Duodenal mucosa (tissue), 2 donors: ENCODE data around the gene ARHGEF11.
A peak's percentile ranks its signal among the peaks of the same experiment; 100 is the strongest.
"Not testable (repeated sequence)": the region's sequence is repeated elsewhere in the genome, so short reads cannot be mapped to it uniquely, and the experiment has no call there.

Experiments
- H3K27ac ChIP-seq: one replicate; pipeline ENCODE4 v1.7.0; 2013; ENCODE audit warnings: low read depth, low read length
- H3K27me3 ChIP-seq, 2 donors: one replicate each; pipeline ENCODE4 v1.7.0; 2013; ENCODE audit warnings: low read length in 2 of 2, control low read depth in 1 of 2; ENCODE audit not compliant: insufficient read depth in 2 of 2, control insufficient read depth in 1 of 2
- H3K36me3 ChIP-seq, 2 donors: one replicate each; pipeline ENCODE4 v1.7.0; 2013; ENCODE audit warnings: low read length in 2 of 2, control low read depth in 1 of 2; ENCODE audit not compliant: insufficient read depth in 2 of 2, control insufficient read depth in 1 of 2
- H3K4me1 ChIP-seq, 2 donors: one replicate each; pipeline ENCODE4 v1.7.0; 2013; ENCODE audit warnings: low read length in 2 of 2, control low read depth in 1 of 2; ENCODE audit not compliant: insufficient read depth in 2 of 2, control insufficient read depth in 1 of 2
- H3K4me3 ChIP-seq, 2 donors: one replicate each; pipeline ENCODE4 v1.7.0; 2013; ENCODE audit warnings: low read length in 2 of 2, low read depth in 1 of 2
- H3K9ac ChIP-seq, 2 donors: one replicate each; pipeline ENCODE4 v1.7.0; 2013; ENCODE audit warnings: low read length in 2 of 2, low read depth in 1 of 2
- H3K9me3 ChIP-seq, 2 donors: one replicate each; pipeline ENCODE4 v1.7.0; 2013; ENCODE audit warnings: low read length in 2 of 2, control low read depth in 1 of 2; ENCODE audit not compliant: control insufficient read depth in 1 of 2

Gene ARHGEF11

DNA sequence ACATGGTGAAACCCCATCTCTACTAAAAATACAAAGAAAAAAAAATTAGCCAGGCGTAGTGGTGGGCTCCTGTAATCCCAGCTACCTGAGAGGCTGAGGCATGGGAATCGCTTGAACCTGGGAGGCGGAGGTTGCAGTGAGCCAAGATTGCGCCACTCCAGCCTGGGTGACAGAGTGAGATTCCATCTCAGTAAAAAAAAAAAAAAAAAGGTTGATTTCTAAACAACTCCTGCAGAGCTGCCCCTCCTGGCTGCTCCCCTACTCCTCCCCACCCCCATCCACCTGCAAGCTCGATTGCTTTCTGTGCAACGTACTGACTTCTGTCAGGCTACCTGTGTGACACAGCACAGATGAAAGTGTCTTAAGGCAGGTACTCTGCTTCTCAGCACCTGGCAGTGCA, 40.8 kb upstream of the ARHGEF11 start:
- Histone ChIP-seq H3K4me1 (no peaks in the 10 kb centered on the region), H3K4me3 (no peak overlapping the region), H3K9ac (no peak overlapping the region), H3K9me3 (no peaks in the 10 kb centered on the region), H3K36me3 (no peaks in the 10 kb centered on the region), H3K27me3 (no peaks in the 10 kb centered on the region), H3K27ac (no peak overlapping the region)

DNA sequence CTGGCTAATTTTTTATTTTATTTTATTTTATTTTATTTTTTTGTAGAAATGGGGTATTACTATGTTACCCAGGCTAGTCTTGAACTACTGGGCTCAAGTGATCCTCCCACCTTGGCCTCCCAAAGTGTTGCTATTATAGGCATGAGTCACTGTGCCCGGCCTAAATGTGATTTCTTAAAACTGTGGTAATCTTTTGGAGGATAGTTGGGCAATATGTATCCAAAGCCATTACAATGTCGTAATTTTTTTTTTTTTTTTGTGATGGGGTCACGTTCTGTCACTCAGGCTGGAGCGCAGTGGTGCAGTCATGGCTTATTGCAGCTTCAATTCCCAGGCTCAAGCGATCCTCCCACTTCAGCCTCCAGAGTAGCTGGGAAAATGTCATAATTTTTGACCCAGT, 39.9 kb upstream of the ARHGEF11 start:
- no peak overlapping the region for H3K9ac ChIP-seq
- H3K27ac ChIP-seq, result no peak overlapping the region
- no peak overlapping the region for H3K4me3 ChIP-seq
- no peaks in the 10 kb centered on the region for H3K9me3 ChIP-seq
- H3K27me3 ChIP-seq, result no peaks in the 10 kb centered on the region
- no peaks in the 10 kb centered on the region for H3K4me1 ChIP-seq
- H3K36me3 ChIP-seq, result no peaks in the 10 kb centered on the region

DNA sequence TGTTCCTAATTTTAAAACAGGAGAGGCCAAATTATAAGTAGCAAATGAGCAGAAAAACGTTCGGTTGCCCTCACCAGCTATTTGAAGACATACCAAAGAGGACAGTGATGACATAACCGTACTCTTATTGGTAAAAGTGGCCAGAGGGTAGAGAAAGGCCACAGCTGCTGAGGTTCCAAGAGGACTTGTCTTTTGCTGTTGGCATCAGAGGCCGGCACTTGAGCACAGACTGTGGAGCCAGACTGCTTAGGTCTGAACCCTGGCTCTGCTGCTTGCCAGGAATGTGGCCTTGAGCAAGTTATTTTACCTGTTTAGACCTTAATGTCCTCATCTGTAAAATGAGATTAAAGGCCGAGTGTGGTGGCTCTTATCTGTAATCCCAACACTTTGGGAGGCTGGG, 39.2 kb upstream of the ARHGEF11 start:
- no peaks in the 10 kb centered on the region for H3K9me3 ChIP-seq
- no peaks in the 10 kb centered on the region for H3K27me3 ChIP-seq
- H3K4me3 ChIP-seq, result no peak overlapping the region
- no peak overlapping the region for H3K27ac ChIP-seq
- H3K4me1 ChIP-seq, result no peaks in the 10 kb centered on the region
- no peaks in the 10 kb centered on the region for H3K36me3 ChIP-seq
- no peak overlapping the region for H3K9ac ChIP-seq

DNA sequence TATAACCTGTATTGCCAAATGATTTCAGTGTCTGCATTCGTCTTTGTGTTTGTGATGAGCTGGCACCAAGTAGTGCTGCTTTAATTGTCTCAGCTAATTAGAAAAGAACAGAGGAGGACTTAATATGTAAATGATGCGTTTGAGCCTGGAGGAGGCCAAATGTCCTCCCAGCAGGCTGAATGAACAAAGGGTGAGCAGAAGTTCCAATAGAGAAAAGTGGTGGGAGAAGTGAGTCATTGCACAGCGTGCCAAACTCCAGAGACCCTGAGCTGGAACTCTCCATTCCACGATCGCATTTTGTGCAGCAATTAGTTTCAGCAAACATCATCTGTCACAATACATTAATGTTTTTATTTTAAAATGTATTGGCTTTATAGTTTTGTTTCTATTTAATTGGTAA, 36.2 kb upstream of the ARHGEF11 start:
- Histone ChIP-seq H3K9me3 (no peaks in the 10 kb centered on the region), H3K4me3 (no peak overlapping the region), H3K36me3 (no peaks in the 10 kb centered on the region), H3K4me1 (no peaks in the 10 kb centered on the region), H3K27ac (no peak overlapping the region), H3K27me3 (no peaks in the 10 kb centered on the region), H3K9ac (no peak overlapping the region)

DNA sequence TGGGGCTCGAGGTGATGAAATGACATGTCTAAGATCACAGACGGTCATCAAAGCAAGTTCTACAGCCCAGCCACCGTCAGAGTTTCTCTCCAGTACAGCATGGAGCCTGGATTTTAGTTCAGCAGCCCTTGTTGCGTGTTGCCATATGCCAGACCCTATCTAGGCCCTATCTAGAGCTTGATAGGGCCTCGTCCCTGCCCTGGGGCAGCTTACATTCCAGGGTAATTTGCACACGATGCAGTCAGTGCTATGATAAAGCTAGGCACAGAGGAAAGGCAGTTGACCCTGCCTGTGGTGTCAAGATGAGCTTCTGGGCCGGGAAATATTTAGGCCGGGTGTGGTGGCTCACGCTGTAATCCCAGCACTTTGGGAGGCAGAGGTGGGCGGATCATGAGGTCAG, 35.2 kb upstream of the ARHGEF11 start:
- no peaks in the 10 kb centered on the region for H3K4me1 ChIP-seq
- no peaks in the 10 kb centered on the region for H3K9me3 ChIP-seq
- H3K9ac ChIP-seq, result no peak overlapping the region
- H3K27me3 ChIP-seq, result no peaks in the 10 kb centered on the region
- no peak overlapping the region for H3K4me3 ChIP-seq
- H3K27ac ChIP-seq, result no peak overlapping the region
- H3K36me3 ChIP-seq, result no peaks in the 10 kb centered on the region

DNA sequence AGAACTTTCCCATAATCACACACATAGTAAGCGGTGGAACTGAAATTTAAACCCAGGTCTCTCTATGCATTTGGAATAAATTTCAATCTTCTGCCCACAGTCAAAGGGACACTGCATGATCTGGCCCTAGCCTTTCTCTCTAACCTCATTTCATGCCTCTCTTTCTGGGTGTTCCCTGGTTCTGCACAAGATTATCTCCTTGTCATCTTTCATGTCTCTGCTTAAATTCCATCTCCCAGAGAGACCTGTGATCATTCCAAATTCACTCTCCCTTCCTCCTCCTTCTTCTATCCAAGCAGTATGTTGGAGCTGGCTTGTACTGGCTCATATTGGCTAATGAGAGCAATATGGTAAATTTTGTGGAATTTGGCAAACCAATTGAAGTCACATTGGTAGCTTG, 31.9 kb upstream of the ARHGEF11 start:
- no peaks in the 10 kb centered on the region for H3K36me3 ChIP-seq
- peaks cover 0 to 7% of the 10 kb centered on the region in 2 donors for H3K4me1 ChIP-seq
- peaks cover 0 to 5% of the 10 kb centered on the region in 2 donors for H3K27me3 ChIP-seq
- no peak overlapping the region for H3K27ac ChIP-seq
- no peak overlapping the region for H3K9ac ChIP-seq
- H3K4me3 ChIP-seq, result no peak overlapping the region
- H3K9me3 ChIP-seq, result no peaks in the 10 kb centered on the region

DNA sequence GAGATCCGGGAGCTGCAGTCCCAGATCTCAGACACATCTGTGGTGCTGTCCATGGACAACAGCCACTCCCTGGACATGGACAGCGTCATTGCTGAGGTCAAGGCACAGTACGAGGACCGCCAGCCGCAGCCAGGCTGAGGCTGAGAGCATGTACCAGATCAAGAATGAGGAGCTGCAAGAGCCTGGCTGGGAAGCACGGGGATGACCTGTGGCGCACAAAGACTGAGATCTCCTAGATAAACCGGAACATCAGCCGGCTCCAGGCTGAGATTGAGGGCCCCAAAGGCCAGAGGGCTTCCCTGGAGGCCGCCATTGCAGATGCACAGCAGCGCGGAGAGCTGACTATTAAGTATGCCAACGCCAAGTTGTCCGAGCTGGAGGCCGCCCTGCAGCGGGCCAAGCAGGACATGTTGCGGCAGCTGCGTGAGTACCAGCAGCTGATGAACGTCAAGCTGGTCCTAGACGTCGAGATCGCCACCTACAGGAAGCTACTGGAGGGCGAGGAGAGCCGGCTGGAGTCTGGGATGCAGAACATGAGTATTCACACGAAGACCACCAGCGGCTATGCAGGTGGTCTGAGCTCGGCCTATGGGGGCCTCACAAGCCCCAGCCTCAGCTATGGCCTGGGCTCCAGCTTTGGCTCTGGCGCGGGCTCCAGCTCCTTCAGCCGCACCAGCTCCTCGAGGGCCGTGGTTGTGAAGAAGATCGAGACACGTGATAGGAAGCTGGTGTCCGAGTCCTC, 28.6 kb upstream of the ARHGEF11 start:
- H3K27ac ChIP-seq, result no peak overlapping the region
- H3K4me3 ChIP-seq, result peak overlapping the region in 1 of 2 donors; percentile 51
- peaks cover 4 to 5% of the 10 kb centered on the region in 2 donors for H3K27me3 ChIP-seq
- no peaks in the 10 kb centered on the region for H3K9me3 ChIP-seq
- no peaks in the 10 kb centered on the region for H3K36me3 ChIP-seq
- H3K4me1 ChIP-seq, result peaks cover 0 to 7% of the 10 kb centered on the region in 2 donors
- no peak overlapping the region for H3K9ac ChIP-seq

DNA sequence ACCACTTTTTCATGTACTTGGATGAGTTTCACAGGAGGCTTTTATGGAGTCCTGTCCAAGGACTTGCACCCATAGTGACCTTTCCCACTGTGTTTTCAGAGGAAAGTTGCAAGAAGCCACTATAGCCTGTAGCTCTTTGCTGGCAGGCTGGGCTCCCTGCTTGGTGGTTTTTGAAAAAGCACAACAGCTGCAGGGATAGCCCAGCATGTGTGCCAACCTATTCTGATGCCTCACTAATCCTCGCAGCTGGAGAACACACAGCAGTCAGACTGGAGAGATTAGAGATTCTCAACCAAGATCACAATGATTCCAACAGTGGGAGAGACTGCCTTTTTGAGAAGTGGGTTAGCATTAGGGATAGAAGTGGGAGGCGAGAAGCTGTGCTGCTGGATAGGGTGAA, 24.1 kb upstream of the ARHGEF11 start:
- peaks cover 0 to 6% of the 10 kb centered on the region in 2 donors for H3K4me1 ChIP-seq
- H3K27me3 ChIP-seq, result peaks cover 4 to 5% of the 10 kb centered on the region in 2 donors
- no peaks in the 10 kb centered on the region for H3K36me3 ChIP-seq
- H3K9ac ChIP-seq, result no peak overlapping the region
- H3K9me3 ChIP-seq, result no peaks in the 10 kb centered on the region
- H3K27ac ChIP-seq, result no peak overlapping the region
- no peak overlapping the region for H3K4me3 ChIP-seq

DNA sequence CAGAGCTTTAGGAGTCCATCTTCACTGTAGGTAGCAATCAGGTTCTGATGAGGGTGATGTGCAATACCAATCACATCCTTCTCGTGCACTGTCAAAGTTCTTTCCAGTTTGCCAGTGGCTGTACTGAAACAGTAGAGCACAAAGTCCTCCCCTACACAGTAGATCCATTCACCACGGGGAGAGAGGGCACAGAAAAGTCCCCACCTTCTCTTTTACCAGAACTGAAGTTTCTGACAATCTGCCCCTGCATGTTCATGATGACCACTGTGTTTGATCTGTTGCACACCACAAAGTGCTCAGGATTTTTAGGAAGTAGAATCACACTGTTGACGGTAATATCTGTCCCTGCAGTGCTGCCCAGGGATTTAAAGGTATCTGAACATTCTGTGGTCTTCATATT, 13.7 kb upstream of the ARHGEF11 start:
- not testable (repeated sequence) for H3K9ac ChIP-seq, H3K9me3 ChIP-seq, H3K27ac ChIP-seq, H3K36me3 ChIP-seq, H3K27me3 ChIP-seq, H3K4me1 ChIP-seq, H3K4me3 ChIP-seq

DNA sequence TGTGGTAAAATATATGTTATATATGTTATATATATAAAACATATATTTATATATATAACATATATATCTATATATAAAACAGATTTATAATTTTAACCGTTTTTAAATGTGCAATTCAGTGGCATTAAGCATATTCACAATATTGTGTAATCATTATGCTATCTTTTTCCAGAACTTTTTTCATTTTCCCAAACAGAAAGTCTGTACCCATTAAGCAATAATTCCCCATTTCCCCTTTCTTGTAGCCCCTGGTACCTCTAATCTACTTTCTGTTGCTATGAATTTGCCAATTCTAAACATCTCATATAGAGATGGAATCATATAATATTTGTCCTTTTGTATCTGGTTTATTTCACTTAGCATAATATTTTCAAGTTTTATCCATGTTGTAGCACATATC, 10.7 kb upstream of the ARHGEF11 start:
- H3K4me1 ChIP-seq, result no peaks in the 10 kb centered on the region
- no peaks in the 10 kb centered on the region for H3K9me3 ChIP-seq
- no peak overlapping the region for H3K4me3 ChIP-seq
- H3K27ac ChIP-seq, result no peak overlapping the region
- no peaks in the 10 kb centered on the region for H3K27me3 ChIP-seq
- no peaks in the 10 kb centered on the region for H3K36me3 ChIP-seq
- H3K9ac ChIP-seq, result no peak overlapping the region

DNA sequence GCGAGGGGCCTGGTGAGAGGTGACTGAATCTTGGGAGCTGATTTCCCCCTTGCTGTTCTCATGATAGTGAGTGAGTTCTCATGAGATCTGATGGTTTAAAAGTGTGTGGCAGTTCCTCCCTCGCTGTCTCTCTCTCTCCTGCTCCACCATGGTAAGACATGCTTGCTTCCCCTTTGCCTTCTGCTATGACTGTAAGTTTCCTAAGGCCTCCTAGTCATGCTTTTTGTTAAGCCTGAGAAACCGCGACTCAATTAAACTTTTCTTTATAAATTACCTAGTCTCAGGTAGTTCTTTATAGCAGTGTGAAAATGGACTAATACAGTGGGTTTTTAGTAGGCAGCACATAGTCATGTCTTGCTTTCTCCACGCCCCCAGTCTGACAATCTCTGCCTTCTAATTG, 10.2 kb upstream of the ARHGEF11 start:
- not testable (repeated sequence) for H3K36me3 ChIP-seq, H3K27ac ChIP-seq, H3K9ac ChIP-seq, H3K9me3 ChIP-seq, H3K27me3 ChIP-seq, H3K4me1 ChIP-seq, H3K4me3 ChIP-seq
